Hindlimb muscle (tissue), 1 donor: Measurements from ENCODE around the gene PRAC2. TPM values are rescaled to one million over a fixed set of nuclear protein-coding genes. Genes with fewer than 3 reads are reported as not detected.

Experiments
- DNase-seq: peaks from one replicate; pipeline ENCODE4 v3.0.0-alpha.2; 2013
- polyA plus RNA-seq: library from polyadenylated mRNA; unstranded; fragments of 120-200 nt; gene quantifications from one replicate; pipeline ENCODE4 v1.2.1, GENCODE V29; 2013; ENCODE audit not compliant: insufficient read length

The PRAC2 gene
- polyA plus RNA-seq, 1 donor, result not detected

DNA sequence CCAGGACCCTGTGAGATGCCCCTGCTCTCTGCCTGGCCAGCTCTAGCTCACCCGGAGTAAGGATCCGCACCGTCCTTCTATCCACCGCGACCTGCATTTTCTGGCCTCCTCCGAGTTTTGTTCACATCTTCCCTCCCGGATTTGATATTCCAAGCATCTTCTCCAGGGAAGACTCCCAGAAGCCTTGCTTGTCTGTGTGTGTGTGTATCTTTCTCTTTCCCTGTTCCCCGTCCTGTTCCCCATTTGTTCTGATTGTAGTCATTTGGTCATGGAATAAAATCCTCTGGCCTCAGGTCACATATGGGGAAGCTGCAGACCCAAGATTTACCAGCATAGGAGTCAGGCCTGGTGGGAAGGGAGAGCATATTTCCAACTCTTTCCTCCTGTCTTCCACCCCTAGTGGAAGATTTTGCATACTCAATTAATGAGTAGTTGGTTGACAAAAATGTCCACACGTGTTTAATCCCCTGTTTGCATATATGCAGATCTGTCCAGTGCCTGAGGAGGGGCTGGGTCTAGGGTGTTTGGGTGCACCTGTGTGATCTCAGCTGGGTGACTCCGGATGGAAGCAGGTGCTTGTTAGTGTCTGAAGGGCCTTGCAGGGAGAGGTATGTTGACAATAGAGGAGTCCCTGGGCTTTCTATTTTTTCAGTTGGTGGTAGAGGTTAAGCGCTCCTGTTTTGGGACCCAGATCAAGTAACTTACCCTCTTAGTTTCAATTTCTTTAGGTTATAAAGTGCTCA is 2.5 kb upstream of the PRAC2 start:
- no peak for DNase-seq

DNA sequence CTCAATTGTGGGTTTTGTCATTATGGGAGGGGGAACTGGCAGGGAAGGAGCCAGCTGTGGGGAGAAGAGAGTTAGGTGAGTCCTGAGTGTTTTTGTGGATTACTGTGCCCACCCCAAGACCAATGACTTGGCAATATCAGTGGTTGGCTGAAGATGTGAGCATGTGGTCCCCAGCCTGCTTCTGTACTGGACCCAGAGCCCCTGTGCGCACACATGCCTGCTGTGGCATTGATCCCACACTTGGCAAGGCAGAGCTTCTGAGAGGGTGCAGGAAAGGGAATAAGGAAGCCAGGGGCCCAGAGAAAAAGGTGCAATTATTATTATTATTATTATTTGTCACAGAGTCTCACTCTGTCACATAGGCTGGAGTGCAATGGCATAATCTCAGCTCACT is 2.0 kb upstream of the PRAC2 start:
- no peak for DNase-seq

DNA sequence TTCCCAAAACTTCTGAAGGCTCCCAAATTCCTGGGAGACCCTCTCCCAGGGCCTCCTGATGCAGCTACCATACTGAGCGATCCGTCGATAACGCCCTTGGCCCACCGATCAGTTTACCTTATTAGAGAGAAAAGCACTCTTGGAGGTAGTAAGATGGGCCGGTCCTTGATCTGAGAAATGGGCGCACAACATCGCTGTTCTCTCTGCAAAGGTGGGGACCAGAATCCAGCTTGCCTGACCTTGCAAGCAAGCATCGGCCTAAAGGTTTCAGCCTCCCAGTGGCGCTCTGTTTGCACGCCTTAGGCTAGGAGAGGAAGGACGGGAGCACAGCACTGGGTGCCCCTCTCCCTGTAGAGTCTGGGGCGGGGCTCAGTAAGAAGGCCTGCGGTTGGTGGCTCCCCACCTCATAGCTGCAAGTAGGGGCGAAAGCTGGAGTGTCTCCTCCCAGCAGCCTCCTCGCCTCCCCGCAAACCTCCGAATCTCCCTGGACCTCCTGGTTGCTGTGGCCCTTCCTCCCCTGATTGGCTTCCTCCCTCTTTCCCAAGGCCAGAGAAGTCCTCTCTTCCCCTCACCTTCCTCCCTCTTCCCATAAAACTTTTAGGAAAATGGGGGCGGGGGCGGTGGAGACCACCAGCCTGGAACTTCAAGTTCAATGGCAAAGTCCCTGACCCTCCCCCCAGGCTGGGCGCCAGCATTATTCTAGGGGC is 631 bp upstream of the PRAC2 start, which contains the start of gene PRAC1:
Gene PRAC1, minus strand, starts transcription at position 318 of the 707 bp plus-strand sequence. Its CDS starts 126 bp downstream, at position 192.
- no peak for DNase-seq

DNA sequence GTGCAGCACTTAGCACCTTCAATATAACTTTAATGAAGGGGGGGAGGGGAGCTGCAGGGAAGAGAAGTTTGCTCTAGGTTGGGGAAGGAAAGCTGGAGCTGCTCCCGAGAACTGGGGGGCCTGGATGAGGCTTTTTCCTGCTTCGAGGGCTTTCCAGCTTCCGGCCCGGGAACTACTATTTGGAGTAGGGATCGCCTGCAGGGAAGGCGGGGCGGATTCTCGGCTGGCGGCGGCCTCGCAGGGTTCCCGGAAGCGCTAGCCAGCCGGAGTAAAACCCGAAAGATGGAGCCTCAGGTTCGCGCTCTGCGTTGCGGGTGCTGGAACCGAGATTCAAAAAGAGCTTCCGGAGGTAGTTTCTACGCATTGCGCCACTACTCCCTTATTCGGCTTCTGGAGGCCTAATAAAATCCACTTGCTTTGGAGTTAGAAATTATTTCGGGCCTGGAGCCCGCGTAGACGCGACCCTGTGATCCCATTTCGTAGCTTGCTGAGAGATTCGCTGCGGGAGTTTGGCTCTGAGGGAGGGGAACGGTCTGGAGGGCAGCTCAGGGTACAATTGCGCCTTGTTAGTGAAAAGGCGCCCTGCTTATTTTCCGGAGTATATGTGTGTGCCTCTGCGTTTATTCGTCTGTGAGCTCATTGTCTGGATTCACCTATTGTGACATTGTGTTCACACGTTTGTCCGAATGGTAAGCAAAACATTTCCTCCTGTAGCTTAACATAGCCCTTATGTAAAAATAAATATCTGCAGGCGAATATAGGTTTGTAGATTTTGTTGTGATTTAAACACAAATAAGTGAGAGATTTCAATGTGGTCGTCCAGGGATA is 652 bp downstream of the PRAC2 start:
- no peak for DNase-seq

DNA sequence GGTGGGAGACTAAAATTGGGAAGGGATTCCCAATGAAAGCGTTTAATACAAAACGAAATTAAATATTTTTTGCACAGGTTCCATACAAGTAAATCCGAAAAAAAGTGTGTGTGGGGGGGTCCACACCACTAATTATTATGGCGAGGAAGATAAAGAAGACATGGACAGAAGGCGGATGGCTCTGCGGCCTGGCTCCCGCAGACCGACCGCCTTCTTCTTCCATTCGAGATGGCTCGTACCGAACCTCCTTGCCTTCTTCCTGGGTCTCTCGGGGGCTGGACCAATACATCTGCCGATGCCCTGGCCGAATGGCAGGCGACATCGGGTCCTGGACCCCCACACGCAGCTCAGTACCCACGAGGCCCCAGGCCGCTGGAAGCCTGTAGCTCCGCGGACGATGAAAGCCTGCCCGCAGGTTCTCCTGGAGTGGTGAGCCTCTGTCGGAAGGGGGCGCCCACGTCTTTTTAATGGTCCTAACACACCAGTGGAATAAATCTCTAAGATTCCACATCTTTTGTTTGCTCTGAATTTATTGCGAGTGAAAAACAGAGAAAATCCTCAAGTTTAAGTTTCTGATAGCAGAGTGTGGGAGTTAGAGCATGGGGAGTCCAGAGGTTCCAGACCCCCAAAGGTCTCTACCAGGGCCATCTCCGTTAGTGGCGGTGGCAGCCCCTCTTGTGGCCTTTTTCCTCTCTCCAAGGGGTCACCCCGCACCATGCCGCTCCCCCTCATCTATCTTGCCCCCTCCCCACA is 1.4 kb downstream of the PRAC2 start:
- peak; percentile 75 for DNase-seq

DNA sequence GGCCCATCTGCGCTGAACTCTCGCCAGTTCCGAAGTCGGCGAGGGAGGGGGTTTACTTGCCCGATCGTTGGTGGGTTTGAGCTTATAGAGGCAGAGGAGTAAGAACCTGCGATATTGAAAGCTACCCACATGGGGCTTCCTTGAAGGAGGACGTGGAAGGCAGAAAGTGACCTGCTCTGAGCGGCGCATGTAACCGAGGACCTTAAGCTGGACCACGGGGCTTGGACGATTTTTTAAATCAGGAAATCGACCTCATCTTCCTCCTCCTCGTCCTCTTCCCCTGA is 2.0 kb downstream of the PRAC2 start:
- DNase-seq, result no peak

DNA sequence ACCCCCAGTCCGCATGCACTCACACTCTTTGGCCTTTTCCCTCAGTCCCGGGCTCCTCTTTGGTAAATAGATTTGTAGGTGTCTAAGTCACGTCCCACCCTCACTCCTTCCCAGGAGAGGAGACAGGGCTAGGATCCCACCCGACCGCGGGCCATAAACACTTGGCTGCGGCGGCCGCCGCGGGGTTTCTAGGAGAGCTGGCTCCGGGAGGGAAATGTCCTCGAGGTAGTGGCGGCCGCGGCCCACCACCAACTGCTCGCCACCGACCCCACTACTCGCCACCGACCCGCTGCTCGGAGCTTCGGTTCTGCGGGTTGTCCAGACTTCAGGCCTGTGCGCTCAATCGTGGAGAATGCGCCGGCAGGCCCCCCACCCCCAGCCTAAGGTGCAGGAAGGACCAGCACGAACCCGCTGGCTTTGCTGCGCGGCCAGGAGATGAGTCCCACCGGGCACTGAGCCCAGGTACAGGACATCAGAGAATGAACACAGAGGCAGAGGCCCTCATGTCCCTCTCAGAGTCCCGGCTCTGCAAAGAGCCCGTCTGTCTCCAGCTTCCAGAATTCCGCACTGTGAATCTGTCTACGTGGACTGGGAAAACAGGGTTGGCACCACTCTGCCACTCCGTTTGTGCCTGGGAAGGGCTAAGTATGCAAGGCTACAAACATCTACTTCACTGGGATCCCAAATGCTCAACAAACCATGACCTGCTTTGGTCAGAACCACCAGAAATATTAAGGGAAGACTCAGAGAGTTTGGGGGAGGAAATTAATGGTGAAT is 2.5 kb downstream of the PRAC2 start:
- no peak for DNase-seq

DNA sequence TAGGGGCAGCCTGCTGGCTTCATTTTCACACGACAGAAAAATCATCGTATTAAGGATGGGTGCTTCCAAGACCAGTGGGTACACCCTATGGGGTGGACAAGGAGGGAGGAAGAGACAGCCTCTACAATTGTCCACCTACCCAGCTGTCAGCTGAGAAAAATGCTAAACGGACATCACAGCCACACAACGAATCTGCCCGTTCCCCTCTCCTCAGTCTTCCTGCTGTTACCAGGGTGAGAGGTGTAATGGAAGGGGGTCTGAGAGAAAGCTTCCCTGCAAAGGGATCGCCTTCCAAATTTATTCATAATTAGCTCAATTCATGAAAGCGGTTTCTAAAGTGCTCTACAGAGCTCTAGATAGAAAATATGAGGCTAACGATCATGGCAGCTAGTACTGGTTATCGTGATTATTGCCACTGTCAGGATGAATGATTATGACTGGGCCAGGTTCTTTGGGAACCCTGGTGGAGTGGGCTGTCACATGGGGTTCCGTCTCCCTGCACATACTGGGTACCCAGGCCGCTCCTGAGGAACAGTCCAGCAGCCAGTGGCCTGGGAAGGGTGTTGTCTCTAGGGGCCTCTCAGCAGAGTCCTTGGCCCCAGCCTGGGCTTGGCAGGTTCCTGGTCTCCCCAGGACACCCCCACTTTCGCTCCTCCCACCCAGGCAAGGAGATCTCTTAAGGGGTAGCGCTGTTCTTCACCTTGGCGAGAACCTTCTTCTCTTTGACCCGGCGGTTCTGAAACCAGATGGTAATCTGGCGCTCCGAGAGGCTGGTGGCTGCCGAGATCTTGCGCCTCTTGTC is 3.3 kb downstream of the PRAC2 start:
- DNase-seq, result no peak

DNA sequence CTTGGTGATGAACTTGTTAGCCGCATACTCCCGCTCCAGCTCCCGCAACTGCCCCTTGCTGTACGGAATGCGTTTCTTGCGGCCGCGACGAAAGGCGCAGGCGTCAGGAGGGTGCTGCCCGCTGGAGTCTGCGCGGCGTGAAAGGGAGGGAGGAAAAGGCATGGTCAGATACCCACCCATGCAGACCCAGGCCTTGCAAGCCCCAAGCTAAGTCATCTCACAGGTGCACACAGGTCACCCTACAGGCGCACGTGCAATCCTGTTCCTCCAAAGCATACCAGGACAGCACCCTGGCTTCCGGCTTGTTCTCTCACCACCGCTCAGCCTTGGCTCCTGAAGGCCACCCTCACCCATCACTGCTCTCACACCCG is 3.9 kb downstream of the PRAC2 start:
- DNase-seq, result no peak

DNA sequence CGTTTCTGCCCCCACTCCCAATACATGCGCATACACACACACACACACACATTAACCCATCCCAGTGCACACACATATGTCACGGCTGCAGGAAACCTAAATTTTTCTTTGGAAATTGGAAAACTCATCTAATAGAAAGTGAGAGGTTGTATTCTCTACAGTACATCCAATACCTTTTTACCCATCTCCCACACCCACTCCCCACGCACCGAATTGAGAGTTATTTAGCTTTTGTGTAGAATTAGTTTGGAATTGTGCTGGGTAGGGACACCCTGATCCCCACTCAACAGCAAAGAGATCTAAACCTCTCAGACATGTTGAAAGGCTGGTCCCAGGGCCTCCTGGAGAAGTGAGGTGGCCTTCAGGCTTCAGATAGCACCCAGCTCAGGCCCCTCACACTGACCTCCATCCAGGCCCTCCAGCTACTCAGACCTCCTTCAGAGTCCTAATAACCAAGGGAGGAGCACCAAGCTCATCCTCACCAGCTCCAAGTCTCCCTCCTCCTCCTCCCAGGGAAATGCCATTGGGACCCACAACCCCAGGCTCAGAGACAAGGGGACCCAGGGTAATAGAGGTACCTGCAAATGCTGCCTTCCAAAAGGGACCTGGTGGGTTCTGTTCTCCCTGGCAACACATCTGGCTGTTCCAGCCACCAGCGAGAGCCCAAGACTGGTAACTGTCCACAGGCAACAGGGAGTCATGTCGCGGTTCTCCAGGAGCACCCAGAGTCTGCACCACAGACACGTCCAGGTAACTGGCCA is 4.6 kb downstream of the PRAC2 start:
- DNase-seq, result no peak

DNA sequence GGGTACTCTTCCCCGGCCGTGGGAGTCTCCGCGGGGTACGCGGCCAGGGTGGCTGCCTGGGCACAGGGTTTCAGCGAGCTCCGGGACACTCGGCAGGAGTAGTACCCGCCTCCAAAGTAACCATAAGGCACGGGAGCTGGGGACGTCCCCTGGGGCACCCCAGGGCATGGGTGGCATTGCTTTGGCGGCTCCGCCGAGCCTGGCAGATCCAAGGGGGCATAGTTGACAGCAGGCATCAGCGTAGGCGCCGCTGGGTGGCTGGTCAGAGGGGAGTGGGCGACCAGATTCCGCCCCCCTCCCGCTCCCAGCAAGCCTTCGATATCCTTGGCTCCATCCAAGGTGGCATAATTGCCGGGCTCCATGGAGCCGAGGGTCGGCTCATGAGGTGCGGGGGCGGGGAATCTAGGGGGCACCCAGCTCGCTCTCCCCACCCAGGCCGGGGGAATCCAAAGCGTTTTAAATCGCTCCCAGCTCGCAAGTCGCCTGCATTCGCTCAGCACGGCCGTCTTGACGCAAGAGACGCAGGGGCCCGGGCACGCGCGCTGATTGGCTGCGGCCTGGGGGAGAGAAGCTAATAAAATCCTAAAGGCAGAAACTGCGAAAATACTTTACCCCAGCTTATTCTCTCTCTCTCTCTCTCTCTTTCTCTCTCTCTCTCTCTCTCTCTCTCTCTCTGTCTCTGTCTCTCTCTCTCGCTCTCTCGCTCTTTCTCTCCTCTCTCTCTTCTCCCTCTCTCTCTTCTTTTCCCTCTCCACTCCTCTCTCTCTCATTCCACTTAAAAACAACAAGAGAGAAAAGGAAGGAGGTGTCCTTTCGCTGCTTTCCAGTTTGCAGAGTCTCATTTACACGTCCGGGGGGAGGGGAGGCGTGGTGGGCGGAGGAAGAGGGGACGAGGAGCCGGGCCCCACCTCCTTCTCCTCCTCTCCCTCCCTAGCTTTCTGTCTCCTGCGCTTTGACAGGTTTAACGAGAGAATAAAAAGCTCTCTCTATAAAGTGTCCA is 5.5 kb downstream of the PRAC2 start, which contains the start of gene HOXB13:
Gene HOXB13, minus strand, starts transcription at position 519 of the 1,000 bp plus-strand sequence. Its CDS starts 157 bp downstream, at position 362.
- DNase-seq, result no peak

DNA sequence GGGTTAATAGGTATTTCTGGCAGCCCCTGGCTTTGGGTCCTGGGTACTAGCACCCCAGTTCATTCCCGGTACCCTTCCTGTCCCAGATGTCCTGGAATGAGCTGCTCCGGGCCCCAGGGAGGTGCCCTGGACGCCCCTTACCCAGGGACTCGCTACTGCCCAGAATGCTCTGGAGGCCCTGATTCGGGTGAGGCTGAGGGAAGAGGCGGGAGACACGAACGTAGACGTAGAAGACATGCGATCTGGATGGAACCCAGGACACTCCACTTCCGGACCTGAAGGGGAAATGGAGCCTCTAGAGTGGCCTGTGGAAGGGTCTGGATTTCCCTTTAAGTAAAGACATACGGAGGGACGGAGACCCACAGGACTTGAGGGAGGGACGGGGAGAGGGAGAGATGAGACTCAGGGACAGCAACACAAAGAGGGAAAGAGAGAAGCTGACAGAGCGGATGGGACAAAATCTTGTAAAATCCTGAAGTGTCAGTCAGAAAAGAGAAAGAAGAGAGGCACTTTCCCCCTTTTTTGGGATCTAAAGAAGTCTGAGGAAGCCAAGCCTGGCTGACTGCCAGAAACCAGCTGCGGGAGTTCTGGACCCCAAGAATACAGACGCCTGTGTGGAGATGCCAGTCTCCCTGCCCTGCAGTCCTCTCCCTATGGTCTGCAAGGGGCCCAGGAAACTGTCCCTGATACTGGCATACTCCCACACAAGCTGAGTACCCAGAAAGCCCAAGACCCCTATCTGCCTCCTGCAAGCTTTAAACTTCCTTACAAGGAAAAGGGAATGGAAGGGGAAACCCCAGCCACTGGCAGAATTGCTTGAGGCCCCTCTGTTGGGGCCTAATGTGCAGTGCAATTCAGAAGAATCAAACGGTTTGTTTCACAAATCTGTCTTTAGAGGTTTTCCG is 6.6 kb downstream of the PRAC2 start:
- DNase-seq, result no peak

DNA sequence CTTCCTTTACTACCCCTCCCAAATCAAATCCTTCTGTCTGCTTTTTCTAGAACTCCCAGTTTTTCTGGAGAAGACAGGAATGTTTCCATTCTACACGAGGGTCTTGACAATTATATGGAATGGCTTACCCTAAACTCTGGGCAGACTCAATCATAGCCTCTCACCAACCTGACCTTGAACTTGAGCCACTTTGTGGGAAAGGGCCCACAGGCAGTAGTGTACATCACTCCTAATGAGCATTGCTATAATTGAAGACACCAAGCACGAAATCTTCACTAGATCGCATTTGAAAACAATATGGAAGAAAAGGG is 7.2 kb downstream of the PRAC2 start:
- no peak for DNase-seq

DNA sequence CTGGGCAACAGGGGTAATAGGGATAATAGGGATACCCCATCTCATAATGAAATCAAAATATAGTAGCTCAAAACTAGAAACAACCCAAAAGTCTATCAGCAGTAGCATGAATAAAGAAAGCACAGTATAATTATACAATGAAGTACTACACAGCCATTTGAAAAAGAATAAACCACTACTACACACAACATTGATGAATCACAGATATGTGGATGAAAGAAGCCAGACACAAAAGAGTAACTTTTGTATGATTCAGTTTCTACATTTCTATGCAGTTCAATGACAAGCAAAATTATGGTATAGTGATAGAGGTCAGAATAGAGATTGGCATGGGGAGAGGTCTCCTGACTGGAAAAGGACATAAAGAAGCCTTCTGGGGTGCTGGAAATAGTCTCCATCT is 8.4 kb downstream of the PRAC2 start:
- DNase-seq, result no peak

DNA sequence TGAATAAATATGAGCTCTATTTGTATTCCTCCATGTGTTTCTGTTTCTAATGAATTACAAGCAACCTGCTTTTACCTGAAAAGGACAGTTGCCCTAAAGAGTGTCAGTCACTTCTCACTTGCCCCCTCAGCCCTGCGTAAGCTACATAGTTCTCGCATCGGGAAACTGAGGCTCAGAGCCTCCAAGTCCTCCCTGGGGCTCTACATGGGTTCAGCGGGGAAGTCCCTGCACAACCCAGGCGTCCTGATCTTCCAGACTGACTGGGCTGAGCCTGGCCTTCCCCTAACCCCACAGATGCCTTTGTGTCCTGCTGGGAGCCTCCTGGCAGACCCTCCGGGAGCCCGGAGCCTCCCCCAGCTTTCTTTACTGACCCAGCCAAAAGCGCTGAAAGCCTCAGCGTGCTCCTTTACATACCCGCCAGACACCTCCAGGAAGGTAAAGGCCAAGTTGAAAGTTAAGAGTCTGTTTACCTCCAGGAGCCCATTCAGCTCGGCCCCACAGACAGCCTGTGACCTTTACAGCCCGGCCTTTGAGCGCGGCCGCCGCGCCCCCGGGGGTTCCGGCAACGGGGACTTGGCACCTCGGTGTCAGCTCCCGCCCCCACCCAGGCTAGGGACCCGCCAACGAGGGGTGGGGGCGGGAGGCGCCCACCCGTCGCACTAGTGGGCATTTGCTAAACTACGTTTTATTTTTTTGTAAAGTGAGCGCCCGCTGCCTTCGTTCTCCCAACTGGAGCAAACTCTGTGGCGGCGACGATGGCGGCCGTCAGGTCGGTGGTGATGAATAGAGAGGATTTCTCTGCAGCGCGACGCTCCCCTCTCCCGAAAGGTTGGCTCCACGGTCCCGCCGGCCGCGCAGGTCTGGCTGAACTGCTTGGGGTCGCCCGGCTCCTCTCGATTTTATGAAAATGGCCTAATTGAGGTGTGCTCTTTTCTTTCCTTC is 10.0 kb downstream of the PRAC2 start:
- no peak for DNase-seq

DNA sequence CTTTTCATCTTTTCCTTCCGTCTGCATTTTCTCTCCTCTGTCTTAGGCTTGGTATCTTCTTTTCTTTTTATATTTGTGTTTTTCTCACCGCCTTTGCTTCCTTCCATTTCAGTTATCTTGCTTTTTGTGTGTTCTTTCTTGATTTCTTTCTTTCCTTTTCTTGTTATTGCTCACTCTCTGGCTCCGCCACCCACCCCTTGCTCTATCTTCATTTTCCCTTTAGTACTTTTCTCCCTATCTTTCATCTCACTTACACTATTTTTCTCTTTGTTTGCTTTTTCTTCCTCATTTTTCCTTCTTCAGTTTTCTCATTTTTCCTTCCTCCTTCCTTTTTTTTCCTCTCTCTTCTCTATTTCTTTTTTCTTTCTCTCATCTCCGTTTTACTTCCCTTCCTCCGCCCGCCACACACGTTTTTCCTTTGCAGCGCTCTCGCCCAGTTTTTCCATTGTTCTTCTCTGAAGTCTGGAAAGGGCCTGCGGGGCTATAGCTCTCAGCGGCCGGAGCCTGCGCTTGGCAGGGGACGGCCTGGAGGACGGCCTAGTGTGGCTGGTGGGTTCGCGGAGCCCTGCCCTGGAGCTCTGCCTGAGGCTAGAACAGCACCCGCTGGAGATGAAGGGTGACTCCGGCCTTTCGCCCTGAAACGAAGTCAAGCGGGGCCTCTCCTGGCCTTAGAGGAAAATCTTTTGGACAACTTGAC is 10.8 kb downstream of the PRAC2 start:
- DNase-seq, result no peak
